ENCODE data around the gene HM13. TPM values are rescaled to one million over a fixed set of nuclear protein-coding genes. Genes with fewer than 3 reads are reported as not detected.

Gene HM13
- total and polyA plus RNA-seq, 9 of the 15 experiments (the other 6 are each of a cell fraction or from before 2014, with no cell fraction given) = 7.7 to 136 (median 74.5) TPM

DNA sequence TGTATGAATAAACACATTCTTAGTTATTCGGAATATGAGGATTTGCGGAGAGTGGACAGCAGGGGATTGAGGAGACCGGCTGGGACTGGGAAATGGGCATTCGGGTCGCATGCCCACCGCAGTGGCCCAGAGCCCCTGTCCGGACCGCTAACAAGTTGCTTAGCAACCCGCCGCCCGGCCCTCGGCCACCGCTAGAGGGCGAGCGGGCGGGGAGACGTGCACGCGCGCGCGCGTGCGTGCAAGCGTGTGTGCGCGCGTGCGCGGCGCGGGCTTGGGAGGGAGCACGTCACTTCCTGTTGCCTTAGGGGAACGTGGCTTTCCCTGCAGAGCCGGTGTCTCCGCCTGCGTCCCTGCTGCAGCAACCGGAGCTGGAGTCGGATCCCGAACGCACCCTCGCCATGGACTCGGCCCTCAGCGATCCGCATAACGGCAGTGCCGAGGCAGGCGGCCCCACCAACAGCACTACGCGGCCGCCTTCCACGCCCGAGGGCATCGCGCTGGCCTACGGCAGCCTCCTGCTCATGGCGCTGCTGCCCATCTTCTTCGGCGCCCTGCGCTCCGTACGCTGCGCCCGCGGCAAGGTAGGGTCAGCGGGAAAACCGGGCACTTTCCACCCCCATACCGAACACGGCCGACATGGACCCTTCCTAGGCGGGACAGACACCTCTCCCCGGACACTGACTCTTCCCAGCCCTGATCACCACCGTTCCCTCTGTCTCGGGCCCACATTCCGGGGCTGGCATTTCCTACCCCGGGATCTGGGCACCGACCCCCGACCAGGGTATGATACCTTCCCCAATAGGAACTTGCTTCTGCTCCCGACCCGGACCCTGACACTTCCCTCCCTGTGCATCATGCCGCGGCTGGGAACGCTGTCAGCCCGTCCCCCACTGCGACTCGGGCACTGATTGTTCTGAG, at the start of gene HM13 (continued):
- TF ChIP-seq, protein P1, sequence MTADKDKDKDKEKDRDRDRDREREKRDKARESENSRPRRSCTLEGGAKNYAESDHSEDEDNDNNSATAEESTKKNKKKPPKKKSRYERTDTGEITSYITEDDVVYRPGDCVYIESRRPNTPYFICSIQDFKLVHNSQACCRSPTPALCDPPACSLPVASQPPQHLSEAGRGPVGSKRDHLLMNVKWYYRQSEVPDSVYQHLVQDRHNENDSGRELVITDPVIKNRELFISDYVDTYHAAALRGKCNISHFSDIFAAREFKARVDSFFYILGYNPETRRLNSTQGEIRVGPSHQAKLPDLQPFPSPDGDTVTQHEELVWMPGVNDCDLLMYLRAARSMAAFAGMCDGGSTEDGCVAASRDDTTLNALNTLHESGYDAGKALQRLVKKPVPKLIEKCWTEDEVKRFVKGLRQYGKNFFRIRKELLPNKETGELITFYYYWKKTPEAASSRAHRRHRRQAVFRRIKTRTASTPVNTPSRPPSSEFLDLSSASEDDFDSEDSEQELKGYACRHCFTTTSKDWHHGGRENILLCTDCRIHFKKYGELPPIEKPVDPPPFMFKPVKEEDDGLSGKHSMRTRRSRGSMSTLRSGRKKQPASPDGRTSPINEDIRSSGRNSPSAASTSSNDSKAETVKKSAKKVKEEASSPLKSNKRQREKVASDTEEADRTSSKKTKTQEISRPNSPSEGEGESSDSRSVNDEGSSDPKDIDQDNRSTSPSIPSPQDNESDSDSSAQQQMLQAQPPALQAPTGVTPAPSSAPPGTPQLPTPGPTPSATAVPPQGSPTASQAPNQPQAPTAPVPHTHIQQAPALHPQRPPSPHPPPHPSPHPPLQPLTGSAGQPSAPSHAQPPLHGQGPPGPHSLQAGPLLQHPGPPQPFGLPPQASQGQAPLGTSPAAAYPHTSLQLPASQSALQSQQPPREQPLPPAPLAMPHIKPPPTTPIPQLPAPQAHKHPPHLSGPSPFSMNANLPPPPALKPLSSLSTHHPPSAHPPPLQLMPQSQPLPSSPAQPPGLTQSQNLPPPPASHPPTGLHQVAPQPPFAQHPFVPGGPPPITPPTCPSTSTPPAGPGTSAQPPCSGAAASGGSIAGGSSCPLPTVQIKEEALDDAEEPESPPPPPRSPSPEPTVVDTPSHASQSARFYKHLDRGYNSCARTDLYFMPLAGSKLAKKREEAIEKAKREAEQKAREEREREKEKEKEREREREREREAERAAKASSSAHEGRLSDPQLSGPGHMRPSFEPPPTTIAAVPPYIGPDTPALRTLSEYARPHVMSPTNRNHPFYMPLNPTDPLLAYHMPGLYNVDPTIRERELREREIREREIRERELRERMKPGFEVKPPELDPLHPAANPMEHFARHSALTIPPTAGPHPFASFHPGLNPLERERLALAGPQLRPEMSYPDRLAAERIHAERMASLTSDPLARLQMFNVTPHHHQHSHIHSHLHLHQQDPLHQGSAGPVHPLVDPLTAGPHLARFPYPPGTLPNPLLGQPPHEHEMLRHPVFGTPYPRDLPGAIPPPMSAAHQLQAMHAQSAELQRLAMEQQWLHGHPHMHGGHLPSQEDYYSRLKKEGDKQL (CRISPR knock-in tag; IDR thresholded peaks at IDR 0.05; ENCODE audit: borderline replicate concordance) = no peak
- TF ChIP-seq EP300 (IDR thresholded peaks at IDR 0.05; ENCODE audit: low read length) = no peak
- TF ChIP-seq, protein P2, sequence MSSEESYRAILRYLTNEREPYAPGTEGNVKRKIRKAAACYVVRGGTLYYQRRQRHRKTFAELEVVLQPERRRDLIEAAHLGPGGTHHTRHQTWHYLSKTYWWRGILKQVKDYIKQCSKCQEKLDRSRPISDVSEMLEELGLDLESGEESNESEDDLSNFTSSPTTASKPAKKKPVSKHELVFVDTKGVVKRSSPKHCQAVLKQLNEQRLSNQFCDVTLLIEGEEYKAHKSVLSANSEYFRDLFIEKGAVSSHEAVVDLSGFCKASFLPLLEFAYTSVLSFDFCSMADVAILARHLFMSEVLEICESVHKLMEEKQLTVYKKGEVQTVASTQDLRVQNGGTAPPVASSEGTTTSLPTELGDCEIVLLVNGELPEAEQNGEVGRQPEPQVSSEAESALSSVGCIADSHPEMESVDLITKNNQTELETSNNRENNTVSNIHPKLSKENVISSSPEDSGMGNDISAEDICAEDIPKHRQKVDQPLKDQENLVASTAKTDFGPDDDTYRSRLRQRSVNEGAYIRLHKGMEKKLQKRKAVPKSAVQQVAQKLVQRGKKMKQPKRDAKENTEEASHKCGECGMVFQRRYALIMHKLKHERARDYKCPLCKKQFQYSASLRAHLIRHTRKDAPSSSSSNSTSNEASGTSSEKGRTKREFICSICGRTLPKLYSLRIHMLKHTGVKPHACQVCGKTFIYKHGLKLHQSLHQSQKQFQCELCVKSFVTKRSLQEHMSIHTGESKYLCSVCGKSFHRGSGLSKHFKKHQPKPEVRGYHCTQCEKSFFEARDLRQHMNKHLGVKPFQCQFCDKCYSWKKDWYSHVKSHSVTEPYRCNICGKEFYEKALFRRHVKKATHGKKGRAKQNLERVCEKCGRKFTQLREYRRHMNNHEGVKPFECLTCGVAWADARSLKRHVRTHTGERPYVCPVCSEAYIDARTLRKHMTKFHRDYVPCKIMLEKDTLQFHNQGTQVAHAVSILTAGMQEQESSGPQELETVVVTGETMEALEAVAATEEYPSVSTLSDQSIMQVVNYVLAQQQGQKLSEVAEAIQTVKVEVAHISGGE (CRISPR knock-in tag; IDR thresholded peaks at IDR 0.05) = peak in 2 of 3 experiments; percentile 24 to 91; a peak in 3 of 6 replicates
- peak; percentile 94 for TF ChIP-seq GABPA (tag; conservative IDR thresholded peaks at IDR 0.05; ENCODE audit: low read depth)
- no peak for TF ChIP-seq FUS (optimal IDR thresholded peaks at IDR 0.05; ENCODE audit: low read depth, low read length)
- no peak for TF ChIP-seq KLF10 (CRISPR knock-in tag; IDR thresholded peaks at IDR 0.05)
- TF ChIP-seq, protein P3, sequence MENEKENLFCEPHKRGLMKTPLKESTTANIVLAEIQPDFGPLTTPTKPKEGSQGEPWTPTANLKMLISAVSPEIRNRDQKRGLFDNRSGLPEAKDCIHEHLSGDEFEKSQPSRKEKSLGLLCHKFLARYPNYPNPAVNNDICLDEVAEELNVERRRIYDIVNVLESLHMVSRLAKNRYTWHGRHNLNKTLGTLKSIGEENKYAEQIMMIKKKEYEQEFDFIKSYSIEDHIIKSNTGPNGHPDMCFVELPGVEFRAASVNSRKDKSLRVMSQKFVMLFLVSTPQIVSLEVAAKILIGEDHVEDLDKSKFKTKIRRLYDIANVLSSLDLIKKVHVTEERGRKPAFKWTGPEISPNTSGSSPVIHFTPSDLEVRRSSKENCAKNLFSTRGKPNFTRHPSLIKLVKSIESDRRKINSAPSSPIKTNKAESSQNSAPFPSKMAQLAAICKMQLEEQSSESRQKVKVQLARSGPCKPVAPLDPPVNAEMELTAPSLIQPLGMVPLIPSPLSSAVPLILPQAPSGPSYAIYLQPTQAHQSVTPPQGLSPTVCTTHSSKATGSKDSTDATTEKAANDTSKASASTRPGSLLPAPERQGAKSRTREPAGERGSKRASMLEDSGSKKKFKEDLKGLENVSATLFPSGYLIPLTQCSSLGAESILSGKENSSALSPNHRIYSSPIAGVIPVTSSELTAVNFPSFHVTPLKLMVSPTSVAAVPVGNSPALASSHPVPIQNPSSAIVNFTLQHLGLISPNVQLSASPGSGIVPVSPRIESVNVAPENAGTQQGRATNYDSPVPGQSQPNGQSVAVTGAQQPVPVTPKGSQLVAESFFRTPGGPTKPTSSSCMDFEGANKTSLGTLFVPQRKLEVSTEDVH (IDR thresholded peaks at IDR 0.05; ENCODE audit: low read depth, partially characterized antibody) = peak; percentile 86
- no peak for TF ChIP-seq ARNT (IDR thresholded peaks at IDR 0.05)
- TF ChIP-seq MAFK (IDR thresholded peaks at IDR 0.05; ENCODE audit: low read length) = no peak
- TF ChIP-seq IFI16 (CRISPR knock-in tag; IDR thresholded peaks at IDR 0.05) = 0 out of 2 replicates have a peak, but pooled peaks have one; percentile 62
- no peak for TF ChIP-seq BRD4 (IDR thresholded peaks at IDR 0.05)
- TF ChIP-seq KDM1A (IDR thresholded peaks at IDR 0.05) = no peak
- no peak for TF ChIP-seq NUFIP1 (IDR thresholded peaks at IDR 0.05; ENCODE audit: partially characterized antibody)
- peak; percentile 43; the same call in 1 of the 2 replicates for TF ChIP-seq ZBTB17 (CRISPR knock-in tag; IDR thresholded peaks at IDR 0.05)
